ENCODE measurements around the gene GFI1.
"Not testable (repeated sequence)": the region's sequence is repeated elsewhere in the genome, so short reads cannot be mapped to it uniquely, and the experiment has no call there.

GFI1 gene

GRCh38 chr1:92464588-92465255 lies 22.0 kb downstream of the GFI1 start:
- DNase-seq (ENCODE audit: low spot score), result no peak

GRCh38 chr1:92461364-92462097 lies 25.2 kb downstream of the GFI1 start:
- no peak for DNase-seq (ENCODE audit: low spot score)

- DNase-seq (ENCODE audit: low spot score), result no peak
Observed at GRCh38 chr1:92459871-92460320, 26.8 kb downstream of the GFI1 start.

- DNase-seq (ENCODE audit: low spot score), result no peak
Observed at GRCh38 chr1:92458146-92458545, 28.6 kb downstream of the GFI1 start.

GRCh38 chr1:92447976-92448375 lies 38.7 kb downstream of the GFI1 start:
- no peak for DNase-seq (ENCODE audit: low spot score)

GRCh38 chr1:92447033-92447681 lies 39.6 kb downstream of the GFI1 start:
- DNase-seq (ENCODE audit: low spot score), result no peak

GRCh38 chr1:92446546-92446945 lies 40.2 kb downstream of the GFI1 start:
- DNase-seq (ENCODE audit: low spot score), result no peak

- DNase-seq (ENCODE audit: low spot score), result no peak
Observed at GRCh38 chr1:92445865-92446264, 40.9 kb downstream of the GFI1 start.

GRCh38 chr1:92444351-92444750 lies 42.4 kb downstream of the GFI1 start:
- DNase-seq (ENCODE audit: low spot score), result no peak

- DNase-seq (ENCODE audit: low spot score), result no peak
Observed at GRCh38 chr1:92443893-92444292, 42.8 kb downstream of the GFI1 start.

GRCh38 chr1:92442351-92442750 lies 44.4 kb downstream of the GFI1 start:
- DNase-seq (ENCODE audit: low spot score), result no peak

GRCh38 chr1:92441697-92442342 lies 44.9 kb downstream of the GFI1 start:
- peak; percentile 57 for DNase-seq (ENCODE audit: low spot score)

GRCh38 chr1:92441316-92441696 lies 45.4 kb downstream of the GFI1 start:
- no peak for DNase-seq (ENCODE audit: low spot score)

- no peak for DNase-seq (ENCODE audit: low spot score)
Observed at GRCh38 chr1:92439291-92439690, 47.4 kb downstream of the GFI1 start.

- DNase-seq (ENCODE audit: low spot score), result not testable (repeated sequence)
Observed at GRCh38 chr1:92434572-92434971, 52.2 kb downstream of the GFI1 start.

- no peak for DNase-seq (ENCODE audit: low spot score)
Observed at GRCh38 chr1:92430030-92430429, 56.7 kb downstream of the GFI1 start.

GRCh38 chr1:92425617-92426016 lies 61.1 kb downstream of the GFI1 start:
- DNase-seq (ENCODE audit: low spot score), result no peak
